Measurements from ENCODE around the gene ST3GAL4.

DNA sequence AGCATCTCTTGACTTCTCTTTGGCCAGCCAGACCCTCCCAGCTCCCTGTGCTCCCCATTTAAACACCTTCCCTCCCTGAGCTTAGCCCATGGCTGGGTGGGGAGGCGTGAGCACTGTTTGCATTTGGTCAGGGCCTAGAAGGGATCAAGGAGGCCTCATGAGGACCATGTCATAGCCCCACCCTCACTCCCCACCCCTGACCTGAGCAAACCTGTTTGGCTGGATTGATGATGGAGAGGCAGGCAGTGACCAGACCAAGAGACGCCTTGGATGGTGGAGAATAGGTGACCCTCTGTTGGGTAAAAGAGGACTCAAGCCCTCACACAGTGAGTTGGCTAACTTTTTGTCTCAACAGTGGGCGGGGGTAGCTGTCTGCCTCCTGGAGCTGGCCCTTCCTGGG lies 49.9 kb downstream of the ST3GAL4 start:
- TF ChIP-seq NFIC (IDR thresholded peaks at IDR 0.05) (no peak), TAF1 (IDR thresholded peaks at IDR 0.05; ENCODE audit: low read depth) (no peak), EP300 (IDR thresholded peaks at IDR 0.05; ENCODE audit: borderline replicate concordance) (no peak), TCF12 (IDR thresholded peaks at IDR 0.05; ENCODE audit: low read depth) (no peak), TEAD4 (IDR thresholded peaks at IDR 0.05) (no peak), RAD21 (IDR thresholded peaks at IDR 0.05; ENCODE audit: low read depth) (no peak), ZBTB7A (IDR thresholded peaks at IDR 0.05; ENCODE audit: low read depth) (no peak), YY1 (IDR thresholded peaks at IDR 0.05; ENCODE audit: low read depth) (no peak), CEBPB (IDR thresholded peaks at IDR 0.05) (no peak), FOXM1 (IDR thresholded peaks at IDR 0.05; ENCODE audit: borderline replicate concordance, low read depth) (no peak)
- TF ChIP-seq, protein P1, sequence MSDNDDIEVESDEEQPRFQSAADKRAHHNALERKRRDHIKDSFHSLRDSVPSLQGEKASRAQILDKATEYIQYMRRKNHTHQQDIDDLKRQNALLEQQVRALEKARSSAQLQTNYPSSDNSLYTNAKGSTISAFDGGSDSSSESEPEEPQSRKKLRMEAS (IDR thresholded peaks at IDR 0.05), result no peak
- TF ChIP-seq, protein P2, sequence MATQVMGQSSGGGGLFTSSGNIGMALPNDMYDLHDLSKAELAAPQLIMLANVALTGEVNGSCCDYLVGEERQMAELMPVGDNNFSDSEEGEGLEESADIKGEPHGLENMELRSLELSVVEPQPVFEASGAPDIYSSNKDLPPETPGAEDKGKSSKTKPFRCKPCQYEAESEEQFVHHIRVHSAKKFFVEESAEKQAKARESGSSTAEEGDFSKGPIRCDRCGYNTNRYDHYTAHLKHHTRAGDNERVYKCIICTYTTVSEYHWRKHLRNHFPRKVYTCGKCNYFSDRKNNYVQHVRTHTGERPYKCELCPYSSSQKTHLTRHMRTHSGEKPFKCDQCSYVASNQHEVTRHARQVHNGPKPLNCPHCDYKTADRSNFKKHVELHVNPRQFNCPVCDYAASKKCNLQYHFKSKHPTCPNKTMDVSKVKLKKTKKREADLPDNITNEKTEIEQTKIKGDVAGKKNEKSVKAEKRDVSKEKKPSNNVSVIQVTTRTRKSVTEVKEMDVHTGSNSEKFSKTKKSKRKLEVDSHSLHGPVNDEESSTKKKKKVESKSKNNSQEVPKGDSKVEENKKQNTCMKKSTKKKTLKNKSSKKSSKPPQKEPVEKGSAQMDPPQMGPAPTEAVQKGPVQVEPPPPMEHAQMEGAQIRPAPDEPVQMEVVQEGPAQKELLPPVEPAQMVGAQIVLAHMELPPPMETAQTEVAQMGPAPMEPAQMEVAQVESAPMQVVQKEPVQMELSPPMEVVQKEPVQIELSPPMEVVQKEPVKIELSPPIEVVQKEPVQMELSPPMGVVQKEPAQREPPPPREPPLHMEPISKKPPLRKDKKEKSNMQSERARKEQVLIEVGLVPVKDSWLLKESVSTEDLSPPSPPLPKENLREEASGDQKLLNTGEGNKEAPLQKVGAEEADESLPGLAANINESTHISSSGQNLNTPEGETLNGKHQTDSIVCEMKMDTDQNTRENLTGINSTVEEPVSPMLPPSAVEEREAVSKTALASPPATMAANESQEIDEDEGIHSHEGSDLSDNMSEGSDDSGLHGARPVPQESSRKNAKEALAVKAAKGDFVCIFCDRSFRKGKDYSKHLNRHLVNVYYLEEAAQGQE (IDR thresholded peaks at IDR 0.05; ENCODE audit: low read depth), result no peak
- TF ChIP-seq, protein P3, sequence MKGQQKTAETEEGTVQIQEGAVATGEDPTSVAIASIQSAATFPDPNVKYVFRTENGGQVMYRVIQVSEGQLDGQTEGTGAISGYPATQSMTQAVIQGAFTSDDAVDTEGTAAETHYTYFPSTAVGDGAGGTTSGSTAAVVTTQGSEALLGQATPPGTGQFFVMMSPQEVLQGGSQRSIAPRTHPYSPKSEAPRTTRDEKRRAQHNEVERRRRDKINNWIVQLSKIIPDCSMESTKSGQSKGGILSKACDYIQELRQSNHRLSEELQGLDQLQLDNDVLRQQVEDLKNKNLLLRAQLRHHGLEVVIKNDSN (IDR thresholded peaks at IDR 0.05), result no peak

Data from Ishikawa (cell line).